Rectal smooth muscle tissue (tissue), 1 donor: ENCODE measurements around the gene ZNF141.
"Not testable (repeated sequence)": the region's sequence is repeated elsewhere in the genome, so short reads cannot be mapped to it uniquely, and the experiment has no call there.

ENCODE experiments used
- H3K27ac ChIP-seq: one replicate; pipeline ENCODE4 v1.7.0; 2013; ENCODE audit warnings: low read depth, low read length, inconsistent platforms
- H3K27me3 ChIP-seq: one replicate; pipeline ENCODE4 v1.7.0; 2013; ENCODE audit warnings: low read length; ENCODE audit not compliant: control insufficient read depth, insufficient read depth
- H3K36me3 ChIP-seq: one replicate; pipeline ENCODE4 v1.7.0; 2013; ENCODE audit warnings: low read length; ENCODE audit not compliant: control insufficient read depth, insufficient read depth
- H3K4me1 ChIP-seq: one replicate; pipeline ENCODE4 v1.7.0; 2013; ENCODE audit warnings: low read length; ENCODE audit not compliant: control insufficient read depth, insufficient read depth
- H3K4me3 ChIP-seq: one replicate; pipeline ENCODE4 v1.7.0; 2013; ENCODE audit warnings: low read length
- H3K9ac ChIP-seq: one replicate; pipeline ENCODE4 v1.7.0; 2013; ENCODE audit warnings: low read length

Gene ZNF141

GRCh38 chr4:336893-337142 is 796 bp upstream of the ZNF141 start:
- Histone ChIP-seq H3K27me3 (no peaks in the 10 kb centered on the region), H3K36me3 (no peaks in the 10 kb centered on the region), H3K4me3 (peak overlapping the region; percentile 98), H3K9ac (peak overlapping the region; percentile 85), H3K4me1 (peaks cover 9% of the 10 kb centered on the region), H3K27ac (peak overlapping the region; percentile 94)

GRCh38 chr4:337932-338758 is 531 bp downstream of the ZNF141 start:
- peaks cover 3% of the 10 kb centered on the region for H3K36me3 ChIP-seq
- H3K4me1 ChIP-seq, result peaks cover 9% of the 10 kb centered on the region
- H3K27ac ChIP-seq, result peak overlapping the region; percentile 94
- peak overlapping the region; percentile 95 for H3K9ac ChIP-seq
- no peaks in the 10 kb centered on the region for H3K27me3 ChIP-seq
- peak overlapping the region; percentile 98 for H3K4me3 ChIP-seq

GRCh38 chr4:338759-339097 is 1.1 kb downstream of the ZNF141 start:
- Histone ChIP-seq H3K4me3 (peak overlapping the region; percentile 98), H3K27me3 (no peaks in the 10 kb centered on the region), H3K4me1 (peaks cover 9% of the 10 kb centered on the region), H3K9ac (no peak overlapping the region), H3K27ac (no peak overlapping the region), H3K36me3 (peaks cover 3% of the 10 kb centered on the region)

GRCh38 chr4:340011-340410 is 2.4 kb downstream of the ZNF141 start:
- no peak overlapping the region for H3K4me3 ChIP-seq
- H3K9ac ChIP-seq, result no peak overlapping the region

GRCh38 chr4:373062-373839 is 35.6 kb downstream of the ZNF141 start:
- Histone ChIP-seq H3K4me3 (no peak overlapping the region), H3K27ac (no peak overlapping the region), H3K27me3 (no peaks in the 10 kb centered on the region), H3K36me3 (peaks cover 23% of the 10 kb centered on the region), H3K4me1 (no peaks in the 10 kb centered on the region), H3K9ac (no peak overlapping the region)

More at GRCh38 chr4:340011-340410, 2.4 kb downstream of the ZNF141 start:
- Histone ChIP-seq H3K36me3 (peaks cover 3% of the 10 kb centered on the region), H3K27me3 (no peaks in the 10 kb centered on the region), H3K4me1 (peaks cover 9% of the 10 kb centered on the region), H3K27ac (no peak overlapping the region)

- Histone ChIP-seq H3K27me3 (no peaks in the 10 kb centered on the region), H3K36me3 (peaks cover 23% of the 10 kb centered on the region), H3K4me1 (no peaks in the 10 kb centered on the region), H3K4me3 (peak overlapping the region; percentile 24), H3K9ac (no peak overlapping the region), H3K27ac (no peak overlapping the region)
These were observed 36.9 kb downstream of the ZNF141 start for GRCh38 chr4:374298-375160.

- Histone ChIP-seq H3K4me1 (no peaks in the 10 kb centered on the region), H3K9ac (no peak overlapping the region), H3K36me3 (no peaks in the 10 kb centered on the region), H3K27ac (no peak overlapping the region), H3K4me3 (peak overlapping the region; percentile 10), H3K27me3 (no peaks in the 10 kb centered on the region)
These were observed 46.8 kb downstream of the ZNF141 start for GRCh38 chr4:384311-385010.

- Histone ChIP-seq H3K9ac (no peak overlapping the region), H3K4me1 (no peaks in the 10 kb centered on the region), H3K27me3 (no peaks in the 10 kb centered on the region), H3K4me3 (no peak overlapping the region), H3K27ac (no peak overlapping the region), H3K36me3 (no peaks in the 10 kb centered on the region)
These were observed 48.5 kb downstream of the ZNF141 start for GRCh38 chr4:385934-386707.

- Histone ChIP-seq H3K9ac (no peak overlapping the region), H3K27me3 (no peaks in the 10 kb centered on the region), H3K27ac (no peak overlapping the region), H3K4me1 (no peaks in the 10 kb centered on the region), H3K4me3 (no peak overlapping the region), H3K36me3 (no peaks in the 10 kb centered on the region)
These were observed 49.1 kb downstream of the ZNF141 start for GRCh38 chr4:386708-387105.

GRCh38 chr4:404006-404405 is 66.4 kb downstream of the ZNF141 start:
- no peak overlapping the region for H3K27ac ChIP-seq
- no peak overlapping the region for H3K4me3 ChIP-seq
- H3K36me3 ChIP-seq, result no peaks in the 10 kb centered on the region
- H3K9ac ChIP-seq, result no peak overlapping the region
- H3K27me3 ChIP-seq, result no peaks in the 10 kb centered on the region
- no peaks in the 10 kb centered on the region for H3K4me1 ChIP-seq

- H3K4me3 ChIP-seq, H3K27ac ChIP-seq, H3K4me1 ChIP-seq, H3K27me3 ChIP-seq, H3K9ac ChIP-seq, H3K36me3 ChIP-seq: not testable (repeated sequence)
These were observed 70.7 kb downstream of the ZNF141 start for GRCh38 chr4:408321-408720.
